ENCODE measurements around the gene NATD1.

- TF ChIP-seq HMGXB4 (CRISPR knock-in tag; IDR thresholded peaks at IDR 0.05; ENCODE audit: borderline replicate concordance), result no peak
- TF ChIP-seq POLR2AphosphoS2 (conservative IDR thresholded peaks at IDR 0.05; ENCODE audit: low read length), result no peak
- TF ChIP-seq, protein P1, sequence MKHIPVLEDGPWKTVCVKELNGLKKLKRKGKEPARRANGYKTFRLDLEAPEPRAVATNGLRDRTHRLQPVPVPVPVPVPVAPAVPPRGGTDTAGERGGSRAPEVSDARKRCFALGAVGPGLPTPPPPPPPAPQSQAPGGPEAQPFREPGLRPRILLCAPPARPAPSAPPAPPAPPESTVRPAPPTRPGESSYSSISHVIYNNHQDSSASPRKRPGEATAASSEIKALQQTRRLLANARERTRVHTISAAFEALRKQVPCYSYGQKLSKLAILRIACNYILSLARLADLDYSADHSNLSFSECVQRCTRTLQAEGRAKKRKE (CRISPR knock-in tag; IDR thresholded peaks at IDR 0.05; ENCODE audit: low read depth), result no peak
- TF ChIP-seq REST (IDR thresholded peaks at IDR 0.05), result no peak
- TF ChIP-seq JUNB (IDR thresholded peaks at IDR 0.05), result no peak
- TF ChIP-seq, protein P2, sequence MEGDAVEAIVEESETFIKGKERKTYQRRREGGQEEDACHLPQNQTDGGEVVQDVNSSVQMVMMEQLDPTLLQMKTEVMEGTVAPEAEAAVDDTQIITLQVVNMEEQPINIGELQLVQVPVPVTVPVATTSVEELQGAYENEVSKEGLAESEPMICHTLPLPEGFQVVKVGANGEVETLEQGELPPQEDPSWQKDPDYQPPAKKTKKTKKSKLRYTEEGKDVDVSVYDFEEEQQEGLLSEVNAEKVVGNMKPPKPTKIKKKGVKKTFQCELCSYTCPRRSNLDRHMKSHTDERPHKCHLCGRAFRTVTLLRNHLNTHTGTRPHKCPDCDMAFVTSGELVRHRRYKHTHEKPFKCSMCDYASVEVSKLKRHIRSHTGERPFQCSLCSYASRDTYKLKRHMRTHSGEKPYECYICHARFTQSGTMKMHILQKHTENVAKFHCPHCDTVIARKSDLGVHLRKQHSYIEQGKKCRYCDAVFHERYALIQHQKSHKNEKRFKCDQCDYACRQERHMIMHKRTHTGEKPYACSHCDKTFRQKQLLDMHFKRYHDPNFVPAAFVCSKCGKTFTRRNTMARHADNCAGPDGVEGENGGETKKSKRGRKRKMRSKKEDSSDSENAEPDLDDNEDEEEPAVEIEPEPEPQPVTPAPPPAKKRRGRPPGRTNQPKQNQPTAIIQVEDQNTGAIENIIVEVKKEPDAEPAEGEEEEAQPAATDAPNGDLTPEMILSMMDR (IDR thresholded peaks at IDR 0.05), result no peak
- no peak for TF ChIP-seq NR3C1 (IDR thresholded peaks at IDR 0.05)
- no peak for TF ChIP-seq CHD2 (IDR thresholded peaks at IDR 0.05; ENCODE audit: low read length, partially characterized antibody)
- TF ChIP-seq ESRRA (IDR thresholded peaks at IDR 0.05; ENCODE audit: borderline replicate concordance, low read length), result no peak
- TF ChIP-seq MAX (IDR thresholded peaks at IDR 0.05), result no peak
- TF ChIP-seq CEBPB (IDR thresholded peaks at IDR 0.05), result no peak
Measured at GRCh38 chr17:21231533-21231932, 21.7 kb downstream of the NATD1 start.

Measured in A549 (cell line).